ENCODE measurements around the gene HOXB8. TPM values are rescaled to one million over a fixed set of nuclear protein-coding genes. Genes with fewer than 3 reads are reported as not detected.

HOXB8 gene
- total and polyA plus RNA-seq, 10 of the 15 experiments (the other 5 are each of a cell fraction or from before 2014, with no cell fraction given) = 0.21 TPM; not detected in 9

DNA sequence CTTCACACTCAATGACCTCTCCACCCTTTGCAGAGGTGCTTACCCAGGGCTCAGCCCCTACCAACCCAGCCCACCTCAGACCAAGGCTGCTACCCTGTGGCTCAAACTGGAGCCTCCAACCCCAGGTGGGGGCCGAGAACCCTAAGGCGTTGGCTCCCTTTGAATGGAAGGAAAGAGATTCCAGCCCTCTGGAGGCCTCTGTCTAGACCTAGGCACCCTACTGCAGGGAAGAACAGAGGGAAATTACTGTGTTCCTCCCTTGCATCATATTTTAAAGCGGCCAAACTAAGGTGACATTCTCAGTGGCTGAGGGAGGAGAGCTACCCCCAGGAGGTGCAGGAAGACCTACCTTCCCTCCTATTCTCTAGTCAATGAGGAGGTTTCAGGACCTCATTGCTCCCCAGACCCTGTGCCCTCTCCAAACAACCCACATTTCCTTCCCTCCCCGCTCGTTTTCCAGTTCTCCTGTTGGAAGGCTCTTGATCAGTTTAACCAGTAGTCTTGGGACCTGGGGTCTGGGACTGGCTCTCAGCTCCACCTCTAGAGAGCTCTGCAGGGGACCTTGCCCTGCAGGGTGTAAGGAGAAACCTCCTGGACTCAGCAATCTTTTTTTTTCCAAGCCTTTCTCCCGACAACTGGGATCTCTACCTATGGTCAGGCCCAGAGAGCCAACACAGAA lies 5.5 kb upstream of the HOXB8 start:
- no peaks in the 10 kb centered on the region for H3K79me2 ChIP-seq (ENCODE audit: control insufficient read depth, insufficient read depth, low read length)
- no peak overlapping the region for H3K27ac ChIP-seq (ENCODE audit: control insufficient read depth, insufficient read depth)
- H3K4me3 ChIP-seq = no peak overlapping the region
- DNase-seq (ENCODE audit: low read depth, low spot score) (no peak), ATAC-seq (no peak), FAIRE-seq (no peak)
- no peaks in the 10 kb centered on the region for H3K4me1 ChIP-seq (ENCODE audit: control insufficient read depth, insufficient read depth, low read length)
- no peak overlapping the region for H3K9ac ChIP-seq (ENCODE audit: control insufficient read depth, insufficient read depth, low read length)
- ChIA-PET POLR2A (no interaction called here), SMC1A (ENCODE audit: uncharacterized antibody, unreplicated experiment) (interaction anchor here (1.8 kb wide), 1 partner anchor 19 kb away, joined by 7 read pairs; no protein-coding TSS in a partner anchor), CTCF (interaction anchor here (1.8 to 3.7 kb wide), 2 partner anchors 16 to 595 kb away, joined by 4 to 15 read pairs; no protein-coding TSS in a partner anchor), RAD21 (ENCODE audit: unreplicated experiment) (no interaction called here)
- in situ Hi-C loops (cut with MboI) (loop anchor here (10.0 kb wide), 1 partner anchor 776 kb away; the partner anchor contains the start of gene SCRN2), intact Hi-C loops (cut with micrococcal nuclease; ENCODE audit: unreplicated experiment) (no loop called here)
- H3K4me2 ChIP-seq (ENCODE audit: control insufficient read depth, insufficient read depth) = no peak overlapping the region
- no peaks in the 10 kb centered on the region for H4K20me1 ChIP-seq (ENCODE audit: control insufficient read depth, insufficient read depth)
- TF ChIP-seq POU2F2 (IDR thresholded peaks at IDR 0.05; ENCODE audit: borderline replicate concordance, low read depth, low read length) = no peak
- TF ChIP-seq, protein P1, sequence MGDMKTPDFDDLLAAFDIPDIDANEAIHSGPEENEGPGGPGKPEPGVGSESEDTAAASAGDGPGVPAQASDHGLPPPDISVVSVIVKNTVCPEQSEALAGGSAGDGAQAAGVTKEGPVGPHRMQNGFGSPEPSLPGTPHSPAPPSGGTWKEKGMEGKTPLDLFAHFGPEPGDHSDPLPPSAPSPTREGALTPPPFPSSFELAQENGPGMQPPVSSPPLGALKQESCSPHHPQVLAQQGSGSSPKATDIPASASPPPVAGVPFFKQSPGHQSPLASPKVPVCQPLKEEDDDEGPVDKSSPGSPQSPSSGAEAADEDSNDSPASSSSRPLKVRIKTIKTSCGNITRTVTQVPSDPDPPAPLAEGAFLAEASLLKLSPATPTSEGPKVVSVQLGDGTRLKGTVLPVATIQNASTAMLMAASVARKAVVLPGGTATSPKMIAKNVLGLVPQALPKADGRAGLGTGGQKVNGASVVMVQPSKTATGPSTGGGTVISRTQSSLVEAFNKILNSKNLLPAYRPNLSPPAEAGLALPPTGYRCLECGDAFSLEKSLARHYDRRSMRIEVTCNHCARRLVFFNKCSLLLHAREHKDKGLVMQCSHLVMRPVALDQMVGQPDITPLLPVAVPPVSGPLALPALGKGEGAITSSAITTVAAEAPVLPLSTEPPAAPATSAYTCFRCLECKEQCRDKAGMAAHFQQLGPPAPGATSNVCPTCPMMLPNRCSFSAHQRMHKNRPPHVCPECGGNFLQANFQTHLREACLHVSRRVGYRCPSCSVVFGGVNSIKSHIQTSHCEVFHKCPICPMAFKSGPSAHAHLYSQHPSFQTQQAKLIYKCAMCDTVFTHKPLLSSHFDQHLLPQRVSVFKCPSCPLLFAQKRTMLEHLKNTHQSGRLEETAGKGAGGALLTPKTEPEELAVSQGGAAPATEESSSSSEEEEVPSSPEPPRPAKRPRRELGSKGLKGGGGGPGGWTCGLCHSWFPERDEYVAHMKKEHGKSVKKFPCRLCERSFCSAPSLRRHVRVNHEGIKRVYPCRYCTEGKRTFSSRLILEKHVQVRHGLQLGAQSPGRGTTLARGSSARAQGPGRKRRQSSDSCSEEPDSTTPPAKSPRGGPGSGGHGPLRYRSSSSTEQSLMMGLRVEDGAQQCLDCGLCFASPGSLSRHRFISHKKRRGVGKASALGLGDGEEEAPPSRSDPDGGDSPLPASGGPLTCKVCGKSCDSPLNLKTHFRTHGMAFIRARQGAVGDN (IDR thresholded peaks at IDR 0.05) = no peak
- TF ChIP-seq, protein P2, sequence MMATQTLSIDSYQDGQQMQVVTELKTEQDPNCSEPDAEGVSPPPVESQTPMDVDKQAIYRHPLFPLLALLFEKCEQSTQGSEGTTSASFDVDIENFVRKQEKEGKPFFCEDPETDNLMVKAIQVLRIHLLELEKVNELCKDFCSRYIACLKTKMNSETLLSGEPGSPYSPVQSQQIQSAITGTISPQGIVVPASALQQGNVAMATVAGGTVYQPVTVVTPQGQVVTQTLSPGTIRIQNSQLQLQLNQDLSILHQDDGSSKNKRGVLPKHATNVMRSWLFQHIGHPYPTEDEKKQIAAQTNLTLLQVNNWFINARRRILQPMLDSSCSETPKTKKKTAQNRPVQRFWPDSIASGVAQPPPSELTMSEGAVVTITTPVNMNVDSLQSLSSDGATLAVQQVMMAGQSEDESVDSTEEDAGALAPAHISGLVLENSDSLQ (IDR thresholded peaks at IDR 0.05) = no peak
- 24% methylated on average over 6 of the region's 6 CpGs for WGBS (ENCODE audit: insufficient coverage, insufficient replicate concordance, low lambda C conversion rate, missing lambda C conversion rate)
- no peaks in the 10 kb centered on the region for H3K36me3 ChIP-seq (ENCODE audit: control insufficient read depth in 2 of 2, insufficient read depth in 2 of 2, low read length in 1 of 2)
- BruUV-seq (replicated peaks) = no TSS peak
- H3K27me3 ChIP-seq (replicated peaks in 1 of 2; ENCODE audit: control insufficient read depth in 2 of 2, insufficient read depth in 2 of 2, low read length in 1 of 2) = peaks cover 39 to 55% of the 10 kb centered on the region in 2 experiments
- no peaks in the 10 kb centered on the region for H3K9me3 ChIP-seq (replicated peaks; ENCODE audit: control insufficient read depth, insufficient read depth, low read length)
- H2AFZ ChIP-seq (ENCODE audit: control insufficient read depth, low read depth, low read length) = no peak overlapping the region
